HCEC 1CT (cell line): ENCODE data around the gene SRC.

Experiments
- DNase-seq: peaks from one replicate; pipeline ENCODE4 v3.0.0-alpha.2; 2017

Gene SRC

GRCh38 chr20:37385176-37385575 is 39.2 kb downstream of the SRC start:
- DNase-seq, result no peak

GRCh38 chr20:37385659-37386504 is 39.9 kb downstream of the SRC start:
- DNase-seq, result no peak

GRCh38 chr20:37386505-37387251 is 40.7 kb downstream of the SRC start:
- no peak for DNase-seq

GRCh38 chr20:37387519-37388269 is 41.8 kb downstream of the SRC start:
- DNase-seq, result no peak

GRCh38 chr20:37388831-37389230 is 42.9 kb downstream of the SRC start:
- no peak for DNase-seq

GRCh38 chr20:37389241-37389747 is 43.4 kb downstream of the SRC start:
- no peak for DNase-seq

GRCh38 chr20:37389844-37390275 is 43.9 kb downstream of the SRC start:
- DNase-seq, result no peak

- DNase-seq, result no peak
These were observed 44.6 kb downstream of the SRC start for GRCh38 chr20:37390503-37390890.

- DNase-seq, result no peak
These were observed 45.1 kb downstream of the SRC start for GRCh38 chr20:37390891-37391525.

- peak; percentile 23 for DNase-seq
These were observed 46.7 kb downstream of the SRC start for GRCh38 chr20:37392441-37393195.

- no peak for DNase-seq
These were observed 47.4 kb downstream of the SRC start for GRCh38 chr20:37393196-37393862.

GRCh38 chr20:37393863-37394542 is 48.1 kb downstream of the SRC start:
- no peak for DNase-seq

- DNase-seq, result no peak
These were observed 48.8 kb downstream of the SRC start for GRCh38 chr20:37394543-37395409.

GRCh38 chr20:37395410-37395797 is 49.5 kb downstream of the SRC start:
- DNase-seq, result no peak

- no peak for DNase-seq
These were observed 50.0 kb downstream of the SRC start for GRCh38 chr20:37395921-37396415.

GRCh38 chr20:37396416-37397075 is 50.6 kb downstream of the SRC start:
- no peak for DNase-seq

- DNase-seq, result peak; percentile 17
These were observed 51.4 kb downstream of the SRC start for GRCh38 chr20:37397076-37397953.
